Lung (tissue), 12 donors: ENCODE results near the gene LHFPL3. TPM values are rescaled to one million over a fixed set of nuclear protein-coding genes. Genes with fewer than 3 reads are reported as not detected.

Experiments used
- ATAC-seq: fragments of 200-7000 bp; cut with Tn5 transposase; one replicate; pipeline ENCODE4 v1.9.1; 2020; ENCODE audit warnings: moderate number of reproducible peaks; ENCODE audit not compliant: insufficient read depth, low FRiP score
- DNase-seq, 3 donors: peaks; one replicate each; pipeline ENCODE4 v3.0.0-alpha.2; 2013 to 2017
- H3K27ac ChIP-seq, 2 donors: one replicate each; pipeline ENCODE4 v1.5.1; 2013; ENCODE audit warnings: mild to moderate bottlenecking in 2 of 2, moderate library complexity in 2 of 2, control low read depth in 1 of 2, inconsistent platforms in 1 of 2, low read depth in 1 of 2, low read length in 1 of 2
- H3K27me3 ChIP-seq, 3 donors: one replicate each; pipeline ENCODE4 v1.5.1; 2013; ENCODE audit warnings: low read length in 2 of 3; ENCODE audit not compliant: control insufficient read depth in 3 of 3, insufficient read depth in 3 of 3
- H3K36me3 ChIP-seq, 4 donors: one replicate each; pipeline ENCODE4 v1.5.1; 2013; ENCODE audit warnings: low read length in 4 of 4, mild to moderate bottlenecking in 1 of 4, moderate library complexity in 1 of 4; ENCODE audit not compliant: control insufficient read depth in 4 of 4, insufficient read depth in 4 of 4
- H3K4me1 ChIP-seq, 5 donors: one replicate each; pipeline ENCODE4 v1.5.1; 2013; ENCODE audit warnings: low read length in 5 of 5, mild to moderate bottlenecking in 2 of 5, moderate library complexity in 1 of 5; ENCODE audit not compliant: control insufficient read depth in 5 of 5, insufficient read depth in 5 of 5
- H3K4me3 ChIP-seq: one replicate; pipeline ENCODE4 v1.5.1; 2013; ENCODE audit warnings: mild to moderate bottlenecking, control low read depth, moderate library complexity
- H3K9ac ChIP-seq, 2 donors: one replicate each; pipeline ENCODE4 v1.5.1; 2013; ENCODE audit warnings: low read length in 2 of 2, control low read depth in 1 of 2; ENCODE audit not compliant: insufficient read depth in 1 of 2
- H3K9me3 ChIP-seq, 4 donors: one replicate each; pipeline ENCODE4 v1.5.1; 2013; ENCODE audit warnings: low read length in 3 of 4, mild to moderate bottlenecking in 1 of 4, moderate library complexity in 1 of 4; ENCODE audit not compliant: control insufficient read depth in 4 of 4, insufficient read depth in 3 of 4
- CTCF ChIP-seq: IDR thresholded peaks from 2 replicates; pipeline ENCODE4 v1.5.1; 2012; ENCODE audit warnings: mild to moderate bottlenecking; ENCODE audit errors: control extremely low read depth, extremely low read depth
- WGBS, 2 donors: extraction: QIAGEN DNeasy Blood & Tissue Kit; methylation state at CpG; one replicate each; pipeline ENCODE4 v1.1.7; 2013; 5-methylcytosine and 5-hydroxymethylcytosine counted together
- polyA plus RNA-seq, 2 donors: library from polyadenylated mRNA; stranded (reverse); fragments of 200-250 nt; gene quantifications; one replicate each; pipeline ENCODE4 v1.2.1, GENCODE V29; 2013
- total RNA-seq, 2 donors: library from RNA; depleted of rRNA in 1 of 2; stranded (reverse); fragments of >200 nt in 1 of 2; gene quantifications; one replicate each; pipeline ENCODE4 v1.2.1, GENCODE V29; 2014 to 2021
- donor health status: control.
- donor health status: control.
- donor health status: Bipolar disorder and iron deficiency.
- donor health status: healthy.
- donor health status: DM: yes; HTN: yes; CAD: no.

Gene LHFPL3
- total and polyA plus RNA-seq, 4 donors, result not detected

DNA sequence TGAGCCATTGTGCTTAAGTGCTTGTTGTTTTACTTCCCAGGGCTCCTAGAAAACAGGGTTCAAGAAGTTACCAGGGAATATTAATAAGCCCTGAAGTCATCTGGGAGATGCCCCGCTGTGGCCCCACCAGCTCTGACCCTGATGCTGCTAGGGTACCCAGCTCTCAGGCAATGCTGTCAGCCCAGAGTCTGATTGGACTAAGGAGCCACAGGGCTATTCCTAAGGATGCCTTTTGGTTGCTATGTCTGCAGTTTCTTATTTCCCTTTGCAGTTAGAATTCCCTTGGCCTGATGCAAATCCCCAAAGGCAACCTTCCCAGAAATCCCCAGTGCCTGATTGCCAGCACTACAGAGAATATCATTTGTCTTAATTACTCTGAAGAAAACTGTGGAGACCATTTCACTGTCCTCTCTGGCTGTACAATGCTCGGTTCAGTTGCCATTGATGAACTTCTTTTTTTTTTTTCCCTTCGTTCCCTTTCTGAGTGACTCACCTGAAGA lies 448.9 kb downstream of the LHFPL3 start:
- ATAC-seq (no peak), DNase-seq (no peak)
- no peaks in the 10 kb centered on the region for H3K4me1 ChIP-seq
- no peaks in the 10 kb centered on the region for H3K36me3 ChIP-seq
- peaks cover 0 to 1% (median 0%) of the 10 kb centered on the region in 4 donors for H3K9me3 ChIP-seq
- H3K27me3 ChIP-seq, result peaks cover 0 to 3% (median 0%) of the 10 kb centered on the region in 3 donors
- H3K4me3 ChIP-seq, result no peak overlapping the region
- H3K27ac ChIP-seq, result no peak overlapping the region
- TF ChIP-seq CTCF, result no peak
- H3K9ac ChIP-seq, result no peak overlapping the region
- WGBS, 2 donors, result 70 to 87% methylated on average over 3 of the region's 3 CpGs

GRCh38 chr7:104779888-104780287 lies 451.5 kb downstream of the LHFPL3 start:
- Histone ChIP-seq H3K27ac (no peak overlapping the region), H3K9me3 (peaks cover 0 to 1% (median 0%) of the 10 kb centered on the region in 4 donors), H3K36me3 (no peaks in the 10 kb centered on the region), H3K9ac (no peak overlapping the region), H3K4me1 (no peaks in the 10 kb centered on the region), H3K4me3 (no peak overlapping the region), H3K27me3 (peaks cover 0 to 2% (median 0%) of the 10 kb centered on the region in 3 donors)
- no peak for ATAC-seq
- DNase-seq, result no peak
- WGBS, 2 donors, result 71 to 80% methylated on average over 2 of the region's 2 CpGs
- no peak for TF ChIP-seq CTCF

GRCh38 chr7:104784686-104785085 lies 456.3 kb downstream of the LHFPL3 start:
- no peak for TF ChIP-seq CTCF
- H3K9me3 ChIP-seq, result peaks cover 0 to 1% (median 0%) of the 10 kb centered on the region in 4 donors
- no peak overlapping the region for H3K27ac ChIP-seq
- H3K4me1 ChIP-seq, result no peaks in the 10 kb centered on the region
- ATAC-seq (no peak), DNase-seq (no peak)
- peaks cover 0 to 2% (median 0%) of the 10 kb centered on the region in 3 donors for H3K27me3 ChIP-seq
- H3K9ac ChIP-seq, result no peak overlapping the region
- H3K36me3 ChIP-seq, result no peaks in the 10 kb centered on the region
- no peak overlapping the region for H3K4me3 ChIP-seq

DNA sequence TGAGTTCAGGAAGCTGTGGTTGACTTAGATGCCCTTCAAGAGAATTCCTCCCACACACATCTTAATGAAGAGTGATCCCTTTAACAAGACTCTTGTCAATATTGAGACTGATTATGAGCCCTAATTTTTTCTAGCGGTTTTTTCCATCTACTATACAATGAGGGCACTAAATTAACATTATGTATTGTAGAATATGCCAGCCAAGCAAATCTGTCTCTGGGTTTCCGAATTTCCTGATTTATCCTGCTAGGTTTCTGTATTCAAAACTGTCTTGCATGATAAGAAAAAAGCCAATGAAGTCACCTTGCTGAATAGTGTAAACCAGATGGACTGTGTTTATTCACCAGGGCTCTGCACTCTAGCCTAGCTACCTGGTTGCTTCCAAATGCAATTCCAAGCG lies 461.4 kb downstream of the LHFPL3 start:
- H3K27me3 ChIP-seq, result no peaks in the 10 kb centered on the region

More for the DNA sequence above, 461.4 kb downstream of the LHFPL3 start:
- Histone ChIP-seq H3K27ac (no peak overlapping the region), H3K4me3 (no peak overlapping the region), H3K4me1 (no peaks in the 10 kb centered on the region), H3K9me3 (no peaks in the 10 kb centered on the region), H3K36me3 (no peaks in the 10 kb centered on the region), H3K9ac (no peak overlapping the region)
- ATAC-seq (no peak), DNase-seq (no peak)
- WGBS, 2 donors, result 79 to 87% methylated on average over 3 of the region's 3 CpGs
- no peak for TF ChIP-seq CTCF
